GM18520 (cell line): ENCODE data around the gene GPR161.
A peak's percentile ranks its signal among the peaks of the same experiment; 100 is the strongest.
"Not testable (repeated sequence)": the region's sequence is repeated elsewhere in the genome, so short reads cannot be mapped to it uniquely, and the experiment has no call there.

Experiments
- ATAC-seq: cut with Tn5 transposase; IDR thresholded peaks from one replicate; pipeline ENCODE4 v1.9.1; 2021; ENCODE audit not compliant: unreplicated experiment

Gene GPR161

GRCh38 chr1:168136709-168137514 is at the start of gene GPR161:
TSS of gene GPR161 (minus strand) at chr1:168136930. CDS start at chr1:168104850, 32,080 bp downstream.
- no peak for ATAC-seq

- not testable (repeated sequence) for ATAC-seq
These were observed 44.5 kb upstream of the GPR161 start for GRCh38 chr1:168181063-168181720.

- ATAC-seq = no peak
These were observed 43.4 kb upstream of the GPR161 start for GRCh38 chr1:168180148-168180524.

- no peak for ATAC-seq
These were observed 42.9 kb upstream of the GPR161 start for GRCh38 chr1:168179438-168180147.

GRCh38 chr1:168178638-168179437 is 42.1 kb upstream of the GPR161 start, which contains the start of gene TIPRL:
TSS of gene TIPRL (plus strand) at chr1:168178962. CDS start at chr1:168179078, 116 bp downstream.
- ATAC-seq = peak; percentile 79

- no peak for ATAC-seq
These were observed 41.5 kb upstream of the GPR161 start for GRCh38 chr1:168178227-168178637.

- no peak for ATAC-seq
These were observed 35.7 kb upstream of the GPR161 start for GRCh38 chr1:168172250-168172915.

GRCh38 chr1:168170564-168171508 is 34.1 kb upstream of the GPR161 start:
- ATAC-seq = no peak

- ATAC-seq = no peak
These were observed 31.1 kb upstream of the GPR161 start for GRCh38 chr1:168167806-168168205.

- ATAC-seq = no peak
These were observed 28.0 kb upstream of the GPR161 start for GRCh38 chr1:168164771-168165170.

- ATAC-seq = no peak
These were observed 26.9 kb upstream of the GPR161 start for GRCh38 chr1:168163670-168164069.

- no peak for ATAC-seq
These were observed 24.7 kb upstream of the GPR161 start for GRCh38 chr1:168161459-168161858.

- ATAC-seq = no peak
These were observed 23.2 kb upstream of the GPR161 start for GRCh38 chr1:168159979-168160378.

GRCh38 chr1:168159251-168159650 is 22.5 kb upstream of the GPR161 start:
- no peak for ATAC-seq

- no peak for ATAC-seq
These were observed 20.9 kb upstream of the GPR161 start for GRCh38 chr1:168157638-168158037.

GRCh38 chr1:168155910-168156309 is 19.2 kb upstream of the GPR161 start:
- no peak for ATAC-seq

GRCh38 chr1:168154707-168155106 is 18.0 kb upstream of the GPR161 start:
- ATAC-seq = not testable (repeated sequence)

GRCh38 chr1:168151935-168152334 is 15.2 kb upstream of the GPR161 start:
- no peak for ATAC-seq

GRCh38 chr1:168150283-168150682 is 13.6 kb upstream of the GPR161 start:
- ATAC-seq = no peak
